WTC11 (cell line): Measurements from ENCODE around the gene MUC6. TPM values are rescaled to one million over a fixed set of nuclear protein-coding genes. Genes with fewer than 3 reads are reported as not detected.
A peak's percentile ranks its signal among the peaks of the same experiment; 100 is the strongest.

Experiments
- ATAC-seq: fragments of 200-7000 bp; cut with Tn5 transposase; 2 replicates; pipeline ENCODE4 v1.10.0; 2021; ENCODE audit warnings: mild to moderate bottlenecking, moderate library complexity
- CTCF ChIA-PET: fragments of 300-600 bp; sonication (Branson Sonifier 250); formaldehyde crosslinking; loops from one replicate; lab custom pipeline; 2021; ENCODE audit warnings: antibody characterized with exemption; lab: Charles Lee
- POLR2A ChIA-PET: fragments of 350-600 bp; sonication (Branson Sonifier 250); formaldehyde crosslinking; loops from one replicate; lab custom pipeline; 2021; ENCODE audit warnings: antibody characterized with exemption; lab: Charles Lee
- DNase-seq: peaks from one replicate; pipeline ENCODE4 v3.0.0; 2021; ENCODE audit warnings: low spot score
- H3K27ac Mint-ChIP-seq: 2 replicates; pipeline ENCODE4 v1.8.0; 2021; ENCODE audit warnings: mixed read lengths
- H3K27me3 Mint-ChIP-seq: 2 replicates; pipeline ENCODE4 v1.8.0; 2021; ENCODE audit warnings: low read depth, mild to moderate bottlenecking, moderate library complexity, mixed read lengths
- H3K36me3 Mint-ChIP-seq: 2 replicates; pipeline ENCODE4 v1.8.0; 2021; ENCODE audit warnings: mixed read lengths
- H3K4me1 Mint-ChIP-seq: 2 replicates; pipeline ENCODE4 v1.8.0; 2022; ENCODE audit warnings: mixed read lengths
- H3K4me3 Mint-ChIP-seq: 2 replicates; pipeline ENCODE4 v1.8.0; 2021; ENCODE audit warnings: mild to moderate bottlenecking, moderate library complexity, mixed read lengths
- H3K9me3 Mint-ChIP-seq: 2 replicates; pipeline ENCODE4 v1.8.0; 2021; ENCODE audit warnings: mixed read lengths
- ESRRA ChIP-seq: sonication (generic); formaldehyde crosslinking; IDR thresholded peaks from 2 replicates; pipeline ENCODE4 v1.8.1; 2022; ENCODE audit warnings: mild to moderate bottlenecking, missing genetic modification reagents, borderline replicate concordance
- HMGXB4 ChIP-seq: sonication (generic); formaldehyde crosslinking; IDR thresholded peaks from 2 replicates; pipeline ENCODE4 v1.8.1; 2023; ENCODE audit warnings: mild to moderate bottlenecking, moderate library complexity, missing genetic modification reagents
- JUN ChIP-seq: sonication (generic); formaldehyde crosslinking; IDR thresholded peaks from 2 replicates; pipeline ENCODE4 v1.8.0; 2023; ENCODE audit warnings: mild to moderate bottlenecking, missing genetic modification reagents
- NFATC4 ChIP-seq: fragments of 250-450 bp; sonication (Bioruptor Pico); IDR thresholded peaks from 2 replicates; pipeline ENCODE4 v1.9.0; 2021; ENCODE audit warnings: mild to moderate bottlenecking
- NFYB ChIP-seq: sonication (generic); formaldehyde crosslinking; conservative IDR thresholded peaks from 2 replicates; pipeline ENCODE4 v1.8.0; 2022; ENCODE audit warnings: low read depth, missing genetic modification reagents
- NR3C1 ChIP-seq: sonication (generic); formaldehyde crosslinking; conservative IDR thresholded peaks from 2 replicates; pipeline ENCODE4 v1.8.1; 2023; ENCODE audit warnings: low read depth, mild to moderate bottlenecking, missing genetic modification reagents
- PRDM15 ChIP-seq: sonication (generic); formaldehyde crosslinking; IDR thresholded peaks from 2 replicates; pipeline ENCODE4 v1.8.0; 2022; ENCODE audit warnings: missing genetic modification reagents
- PREB ChIP-seq: sonication (generic); formaldehyde crosslinking; IDR thresholded peaks from 2 replicates; pipeline ENCODE4 v1.8.1; 2022; ENCODE audit warnings: mild to moderate bottlenecking, missing genetic modification reagents, moderate library complexity, borderline replicate concordance
- PRRX2 ChIP-seq: fragments of 250-450 bp; sonication (Bioruptor Pico); IDR thresholded peaks from 2 replicates; pipeline ENCODE4 v1.8.0; 2021; ENCODE audit warnings: mild to moderate bottlenecking
- TEAD1 ChIP-seq: sonication (generic); formaldehyde crosslinking; IDR thresholded peaks from 2 replicates; pipeline ENCODE4 v1.8.0; 2022; ENCODE audit warnings: mild to moderate bottlenecking, missing genetic modification reagents
- ZNF121 ChIP-seq: sonication (generic); formaldehyde crosslinking; IDR thresholded peaks from 2 replicates; pipeline ENCODE4 v1.8.0; 2023; ENCODE audit warnings: missing genetic modification reagents
- ZNF232 ChIP-seq: sonication (generic); formaldehyde crosslinking; IDR thresholded peaks from 2 replicates; pipeline ENCODE4 v1.8.0; 2022; ENCODE audit warnings: mild to moderate bottlenecking, missing genetic modification reagents
- ZNF281 ChIP-seq: sonication (generic); formaldehyde crosslinking; IDR thresholded peaks from 2 replicates; pipeline ENCODE4 v1.8.0; 2023; ENCODE audit warnings: mild to moderate bottlenecking, missing genetic modification reagents
- ZSCAN18 ChIP-seq: fragments of 250-450 bp; sonication (Bioruptor Pico); IDR thresholded peaks from 2 replicates; pipeline ENCODE4 v2.1.2; 2022; ENCODE audit warnings: mild to moderate bottlenecking, moderate library complexity
- total RNA-seq: library from RNA; stranded (reverse); gene quantifications from 3 replicates; pipeline ENCODE4 v1.2.3, GENCODE V29; 2021

Gene MUC6
- total RNA-seq, 1 experiment from 2014 or later, result 0.13 TPM

GRCh38 chr11:1040428-1041148 is 4.1 kb upstream of the MUC6 start:
- H3K27me3 Mint-ChIP-seq, result no peaks in the 10 kb centered on the region; the same call in 1 of the 2 replicates
- no peak for TF ChIP-seq TEAD1 (CRISPR knock-in tag)
- no peak for TF ChIP-seq NFATC4
- no peak for TF ChIP-seq NR3C1 (CRISPR knock-in tag)
- no peaks in the 10 kb centered on the region for H3K4me1 Mint-ChIP-seq
- DNase-seq (no peak), ATAC-seq (no peak)
- POLR2A ChIA-PET, result no interaction called here
- no peak overlapping the region for H3K4me3 Mint-ChIP-seq
- H3K36me3 Mint-ChIP-seq, result no peaks in the 10 kb centered on the region
- H3K9me3 Mint-ChIP-seq, result peaks cover 6% of the 10 kb centered on the region
- CTCF ChIA-PET, result interaction anchor here (0.5 to 1.0 kb wide), 2 partner anchors 10 to 299 kb away, joined by 4 to 6 read pairs; no protein-coding TSS in a partner anchor
- no peak overlapping the region for H3K27ac Mint-ChIP-seq

GRCh38 chr11:1039481-1040427 is 3.2 kb upstream of the MUC6 start:
- H3K4me3 Mint-ChIP-seq, result no peak overlapping the region
- no peaks in the 10 kb centered on the region for H3K36me3 Mint-ChIP-seq
- ChIA-PET POLR2A (no interaction called here), CTCF (no interaction called here)
- ATAC-seq, result no peak
- no peak overlapping the region for H3K27ac Mint-ChIP-seq
- H3K27me3 Mint-ChIP-seq, result no peaks in the 10 kb centered on the region; the same call in 1 of the 2 replicates
- DNase-seq, result no peak
- H3K9me3 Mint-ChIP-seq, result peaks cover under 1% of the 10 kb centered on the region; the same call in 1 of the 2 replicates
- no peaks in the 10 kb centered on the region for H3K4me1 Mint-ChIP-seq
- TF ChIP-seq PRRX2 (CRISPR knock-in tag) (no peak), ESRRA (CRISPR knock-in tag) (no peak), PREB (CRISPR knock-in tag) (no peak), ZNF232 (CRISPR knock-in tag) (no peak), PRDM15 (CRISPR knock-in tag) (no peak), ZNF121 (no peak), NFYB (no peak)

GRCh38 chr11:1038921-1039320 is 2.4 kb upstream of the MUC6 start:
- Mint-ChIP-seq H3K27ac (0 out of 2 replicates have a peak overlapping the region, but pooled peaks have one; percentile 29), H3K9me3 (no peaks in the 10 kb centered on the region), H3K4me1 (no peaks in the 10 kb centered on the region), H3K36me3 (no peaks in the 10 kb centered on the region), H3K27me3 (no peaks in the 10 kb centered on the region), H3K4me3 (no peak overlapping the region)
- ChIA-PET POLR2A (no interaction called here), CTCF (no interaction called here)
- DNase-seq, result no peak
- no peak for ATAC-seq
- TF ChIP-seq ZSCAN18 (CRISPR knock-in tag) (no peak), JUN (no peak), HMGXB4 (CRISPR knock-in tag) (no peak), ZNF281 (CRISPR knock-in tag) (no peak), PRDM15 (CRISPR knock-in tag) (no peak)
